ENCODE data around the gene LINGO1.

Gene LINGO1

GRCh38 chr15:77595231-77595630 is 37.5 kb downstream of the LINGO1 start:
- DNase-seq (ENCODE audit: low spot score): no peak

GRCh38 chr15:77592758-77593157 is 40.0 kb downstream of the LINGO1 start:
- DNase-seq (ENCODE audit: low spot score): no peak

GRCh38 chr15:77591968-77592613 is 40.6 kb downstream of the LINGO1 start:
- DNase-seq (ENCODE audit: low spot score): no peak

GRCh38 chr15:77589839-77590238 is 42.9 kb downstream of the LINGO1 start:
- no peak for DNase-seq (ENCODE audit: low spot score)

GRCh38 chr15:77588126-77588525 is 44.6 kb downstream of the LINGO1 start:
- no peak for DNase-seq (ENCODE audit: low spot score)

- DNase-seq (ENCODE audit: low spot score): no peak
Measured at GRCh38 chr15:77584691-77585090, 48.0 kb downstream of the LINGO1 start.

- no peak for DNase-seq (ENCODE audit: low spot score)
Measured at GRCh38 chr15:77584201-77584600, 48.5 kb downstream of the LINGO1 start.

GRCh38 chr15:77582763-77583162 is 49.9 kb downstream of the LINGO1 start:
- no peak for DNase-seq (ENCODE audit: low spot score)

GRCh38 chr15:77581896-77582569 is 50.7 kb downstream of the LINGO1 start:
- DNase-seq (ENCODE audit: low spot score): no peak

GRCh38 chr15:77580996-77581682 is 51.6 kb downstream of the LINGO1 start:
- no peak for DNase-seq (ENCODE audit: low spot score)

- DNase-seq (ENCODE audit: low spot score): no peak
Measured at GRCh38 chr15:77579498-77580188, 53.1 kb downstream of the LINGO1 start.

GRCh38 chr15:77578641-77579372 is 53.9 kb downstream of the LINGO1 start:
- no peak for DNase-seq (ENCODE audit: low spot score)

GRCh38 chr15:77577366-77577950 is 55.3 kb downstream of the LINGO1 start:
- DNase-seq (ENCODE audit: low spot score): peak; percentile 22

GRCh38 chr15:77576538-77576937 is 56.2 kb downstream of the LINGO1 start:
- no peak for DNase-seq (ENCODE audit: low spot score)

- no peak for DNase-seq (ENCODE audit: low spot score)
Measured at GRCh38 chr15:77575203-77575934, 57.3 kb downstream of the LINGO1 start.

GRCh38 chr15:77574521-77575202 is 58.0 kb downstream of the LINGO1 start:
- no peak for DNase-seq (ENCODE audit: low spot score)

- DNase-seq (ENCODE audit: low spot score): no peak
Measured at GRCh38 chr15:77573802-77574201, 58.9 kb downstream of the LINGO1 start.

GRCh38 chr15:77572186-77572585 is 60.5 kb downstream of the LINGO1 start:
- DNase-seq (ENCODE audit: low spot score): no peak

GRCh38 chr15:77571741-77572140 is 61.0 kb downstream of the LINGO1 start:
- no peak for DNase-seq (ENCODE audit: low spot score)

- no peak for DNase-seq (ENCODE audit: low spot score)
Measured at GRCh38 chr15:77571181-77571580, 61.5 kb downstream of the LINGO1 start.
